HEK293 (cell line): ENCODE data around the gene TTC22.

Experiments
- BCL11A ChIP-seq: fragments of 450-650 bp; formaldehyde crosslinking; IDR thresholded peaks from 2 replicates; pipeline ENCODE4 v1.5.1; 2016; ENCODE audit warnings: low read depth, missing biosample characterization, missing genetic modification characterization
- ZBTB8A ChIP-seq: fragments of 450-650 bp; formaldehyde crosslinking; IDR thresholded peaks from 2 replicates; pipeline ENCODE4 v1.5.1; 2016; ENCODE audit warnings: missing biosample characterization, missing genetic modification characterization
- ZNF473 ChIP-seq: fragments of 450-650 bp; formaldehyde crosslinking; IDR thresholded peaks from 2 replicates; pipeline ENCODE4 v1.5.1; 2017; ENCODE audit warnings: missing biosample characterization, missing genetic modification characterization
- ZNF501 ChIP-seq: fragments of 450-650 bp; formaldehyde crosslinking; IDR thresholded peaks from 2 replicates; pipeline ENCODE4 v1.5.1; 2016; ENCODE audit warnings: missing biosample characterization, missing genetic modification characterization
- ZNF548 ChIP-seq: fragments of 450-650 bp; formaldehyde crosslinking; IDR thresholded peaks from 2 replicates; pipeline ENCODE4 v1.5.1; 2016; ENCODE audit warnings: missing biosample characterization, missing genetic modification characterization
- ZNF621 ChIP-seq: fragments of 450-650 bp; formaldehyde crosslinking; IDR thresholded peaks from 2 replicates; pipeline ENCODE4 v1.5.1; 2017; ENCODE audit warnings: missing biosample characterization, missing genetic modification characterization
- ZNF830 ChIP-seq: fragments of 450-650 bp; IDR thresholded peaks from 2 replicates; pipeline ENCODE4 v1.5.0; 2018; ENCODE audit warnings: missing biosample characterization, missing genetic modification characterization, low read depth, mild to moderate bottlenecking, moderate library complexity
- TF ChIP-seq, protein P1 (sequence below): fragments of 450-650 bp; formaldehyde crosslinking; IDR thresholded peaks from 2 replicates; pipeline ENCODE4 v1.5.1; 2016; ENCODE audit warnings: missing biosample characterization, missing genetic modification characterization

DNA sequence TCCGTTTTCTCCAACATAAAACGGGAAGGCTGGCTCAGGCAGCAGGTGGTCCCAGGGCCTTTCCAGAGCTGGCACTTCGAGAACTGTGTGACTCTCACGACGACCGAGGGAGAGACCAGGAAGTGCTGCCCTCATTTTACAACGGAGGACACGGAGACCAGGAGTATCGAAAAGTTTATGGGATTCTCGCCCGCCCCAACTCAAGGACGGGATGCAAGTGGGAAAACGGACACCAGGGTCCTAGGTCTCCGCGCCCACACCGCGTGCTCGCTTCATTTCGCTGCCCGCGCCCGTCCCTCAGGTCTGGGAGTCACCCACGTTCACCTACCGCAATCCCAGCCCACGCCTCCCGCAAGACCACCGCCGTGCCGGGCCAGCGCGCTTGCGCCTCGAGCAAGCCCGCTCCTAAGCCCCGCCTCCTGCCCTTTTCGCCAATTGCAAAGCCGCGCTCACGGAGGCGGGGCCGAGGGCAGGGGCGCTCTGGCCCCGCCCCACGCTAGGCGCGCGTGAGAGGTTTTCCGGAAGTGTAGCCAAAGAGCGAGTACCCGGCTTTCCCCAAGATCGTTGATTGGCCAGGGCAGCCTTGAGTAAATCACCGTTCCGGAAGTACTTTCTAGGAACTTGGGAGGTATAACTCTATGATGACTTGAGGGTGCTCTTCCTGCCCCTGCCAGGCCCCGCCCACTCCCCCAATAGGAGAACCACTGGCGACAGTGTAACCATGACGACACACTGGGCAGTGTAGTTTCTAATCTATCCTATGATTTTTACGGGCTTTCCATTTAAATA lies 36.8 kb downstream of the TTC22 start, which contains the start of gene PARS2:
- TF ChIP-seq ZNF501 (peak; percentile 85), ZNF548 (tag by site-specific recombination) (no peak), ZNF621 (tag by site-specific recombination) (no peak), BCL11A (no peak), ZNF830 (tag by site-specific recombination) (no peak), ZBTB8A (tag by site-specific recombination) (peak; percentile 83), ZNF473 (tag by site-specific recombination) (no peak)
- TF ChIP-seq, protein P1, sequence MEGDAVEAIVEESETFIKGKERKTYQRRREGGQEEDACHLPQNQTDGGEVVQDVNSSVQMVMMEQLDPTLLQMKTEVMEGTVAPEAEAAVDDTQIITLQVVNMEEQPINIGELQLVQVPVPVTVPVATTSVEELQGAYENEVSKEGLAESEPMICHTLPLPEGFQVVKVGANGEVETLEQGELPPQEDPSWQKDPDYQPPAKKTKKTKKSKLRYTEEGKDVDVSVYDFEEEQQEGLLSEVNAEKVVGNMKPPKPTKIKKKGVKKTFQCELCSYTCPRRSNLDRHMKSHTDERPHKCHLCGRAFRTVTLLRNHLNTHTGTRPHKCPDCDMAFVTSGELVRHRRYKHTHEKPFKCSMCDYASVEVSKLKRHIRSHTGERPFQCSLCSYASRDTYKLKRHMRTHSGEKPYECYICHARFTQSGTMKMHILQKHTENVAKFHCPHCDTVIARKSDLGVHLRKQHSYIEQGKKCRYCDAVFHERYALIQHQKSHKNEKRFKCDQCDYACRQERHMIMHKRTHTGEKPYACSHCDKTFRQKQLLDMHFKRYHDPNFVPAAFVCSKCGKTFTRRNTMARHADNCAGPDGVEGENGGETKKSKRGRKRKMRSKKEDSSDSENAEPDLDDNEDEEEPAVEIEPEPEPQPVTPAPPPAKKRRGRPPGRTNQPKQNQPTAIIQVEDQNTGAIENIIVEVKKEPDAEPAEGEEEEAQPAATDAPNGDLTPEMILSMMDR (tag by site-specific recombination): no peak
